Upper lobe of left lung (tissue), 4 donors: ENCODE data around the gene TMEM9B.

Experiments
- EP300 ChIP-seq, 4 donors: sonication (generic); formaldehyde crosslinking; IDR thresholded peaks; one replicate each; pipeline ENCODE4 v1.5.1; 2017; ENCODE audit warnings: antibody characterized with exemption in 4 of 4, control low read depth in 2 of 4
- POLR2A ChIP-seq, 4 donors: fragments of 450-650 bp; IDR thresholded peaks; one replicate each; pipeline ENCODE4 v1.5.1; 2016 to 2017; ENCODE audit warnings: antibody characterized with exemption in 4 of 4, mild to moderate bottlenecking in 2 of 4
- TF ChIP-seq, protein P1 (sequence below), 6 experiments: fragments of 450-650 bp in 4 of 6; fragments of 200-600 bp in 2 of 6; sonication (generic) in 2 of 6; IDR thresholded peaks; one replicate each; pipeline ENCODE4 v1.5.1; 2016 to 2019; ENCODE audit warnings: antibody characterized with exemption in 6 of 6

DNA sequence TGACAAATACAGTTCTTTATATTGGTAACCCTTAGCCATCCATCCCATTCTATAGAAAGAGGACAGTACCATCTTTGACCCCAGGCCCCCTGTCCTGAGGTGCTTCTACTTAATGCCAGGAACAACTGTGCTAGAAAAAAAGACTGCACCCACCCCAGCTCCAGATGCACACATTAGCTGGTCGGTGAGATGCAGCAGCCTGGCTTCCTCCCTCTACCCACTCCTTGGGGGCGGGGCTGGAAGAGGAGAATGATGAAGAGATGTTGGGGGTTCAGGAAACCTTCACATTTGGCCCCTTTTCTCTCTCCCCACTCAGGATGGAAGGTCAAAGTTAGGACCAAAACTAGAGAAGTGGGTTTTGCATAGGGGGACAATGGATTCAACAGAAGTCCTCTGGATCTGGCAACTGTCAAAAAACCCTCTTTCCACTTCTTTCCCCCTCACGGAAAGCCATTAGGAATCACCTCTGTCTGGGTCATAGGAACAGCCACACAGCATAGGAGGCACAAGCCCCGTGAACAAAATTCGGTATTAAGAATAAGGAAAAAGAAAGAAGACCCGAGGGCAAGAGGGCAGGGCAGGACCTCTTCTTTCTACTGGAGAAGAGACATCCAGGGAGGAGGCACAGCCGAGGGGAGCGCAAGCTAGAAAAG, 38.8 kb upstream of the TMEM9B start:
- TF ChIP-seq EP300 (IDR thresholded peaks at IDR 0.05), result no peak
- TF ChIP-seq, protein P1, sequence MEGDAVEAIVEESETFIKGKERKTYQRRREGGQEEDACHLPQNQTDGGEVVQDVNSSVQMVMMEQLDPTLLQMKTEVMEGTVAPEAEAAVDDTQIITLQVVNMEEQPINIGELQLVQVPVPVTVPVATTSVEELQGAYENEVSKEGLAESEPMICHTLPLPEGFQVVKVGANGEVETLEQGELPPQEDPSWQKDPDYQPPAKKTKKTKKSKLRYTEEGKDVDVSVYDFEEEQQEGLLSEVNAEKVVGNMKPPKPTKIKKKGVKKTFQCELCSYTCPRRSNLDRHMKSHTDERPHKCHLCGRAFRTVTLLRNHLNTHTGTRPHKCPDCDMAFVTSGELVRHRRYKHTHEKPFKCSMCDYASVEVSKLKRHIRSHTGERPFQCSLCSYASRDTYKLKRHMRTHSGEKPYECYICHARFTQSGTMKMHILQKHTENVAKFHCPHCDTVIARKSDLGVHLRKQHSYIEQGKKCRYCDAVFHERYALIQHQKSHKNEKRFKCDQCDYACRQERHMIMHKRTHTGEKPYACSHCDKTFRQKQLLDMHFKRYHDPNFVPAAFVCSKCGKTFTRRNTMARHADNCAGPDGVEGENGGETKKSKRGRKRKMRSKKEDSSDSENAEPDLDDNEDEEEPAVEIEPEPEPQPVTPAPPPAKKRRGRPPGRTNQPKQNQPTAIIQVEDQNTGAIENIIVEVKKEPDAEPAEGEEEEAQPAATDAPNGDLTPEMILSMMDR (IDR thresholded peaks at IDR 0.05), result no peak
- TF ChIP-seq POLR2A (IDR thresholded peaks at IDR 0.05), result no peak
